HuH-7.5 (cell line): ENCODE results near the gene SMAP1.

Source experiments
- DNase-seq: peaks from one replicate; pipeline ENCODE4 v3.0.0; 2011; ENCODE audit warnings: low spot score

SMAP1 gene

DNA sequence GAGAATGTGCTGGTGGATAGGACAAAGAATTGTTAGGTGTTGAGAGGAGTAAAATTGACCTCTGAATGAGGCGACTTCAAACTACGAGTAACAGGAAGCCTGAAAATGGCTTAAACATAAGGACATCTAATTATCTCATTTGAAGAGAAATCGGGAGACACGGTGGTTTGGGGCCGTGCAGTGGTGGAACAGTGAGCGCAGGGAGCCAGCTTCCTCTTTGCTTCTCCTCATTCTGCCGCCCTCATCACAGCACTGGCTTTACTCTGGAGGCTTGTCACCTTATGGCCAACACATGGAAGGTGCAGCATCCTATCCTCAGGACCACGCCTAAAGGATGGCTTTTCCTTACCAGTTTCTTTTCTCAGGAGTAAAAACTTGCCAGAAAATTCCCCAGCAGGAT, 174.9 kb downstream of the SMAP1 start:
- DNase-seq = no peak

DNA sequence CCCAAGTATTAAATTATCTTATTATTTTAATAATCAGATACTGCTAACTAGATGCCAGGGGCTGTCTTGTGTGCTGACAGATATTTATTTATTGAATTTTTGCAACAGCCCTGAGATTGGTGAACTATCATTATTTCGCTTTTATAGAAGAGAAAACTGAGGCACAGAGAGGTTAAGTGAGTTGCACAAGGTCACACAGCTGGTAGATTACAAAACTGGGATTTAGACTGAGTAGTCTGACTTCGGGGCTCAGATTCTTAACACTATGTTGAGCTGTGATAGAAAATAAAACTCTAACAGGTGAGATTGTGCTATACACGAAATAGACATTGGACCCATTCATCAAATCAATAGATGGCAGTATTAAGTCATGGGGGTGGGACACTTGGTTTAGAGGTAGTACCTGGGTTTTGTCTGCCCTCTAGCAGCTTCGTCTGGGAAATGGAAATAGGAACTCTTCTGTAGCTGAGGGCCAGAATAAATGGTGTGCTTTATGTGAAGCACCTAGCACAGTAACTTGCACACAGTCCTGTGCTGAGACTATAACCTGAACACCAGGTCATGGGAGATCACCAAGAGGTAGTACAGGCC, 175.7 kb downstream of the SMAP1 start:
- DNase-seq = no peak

DNA sequence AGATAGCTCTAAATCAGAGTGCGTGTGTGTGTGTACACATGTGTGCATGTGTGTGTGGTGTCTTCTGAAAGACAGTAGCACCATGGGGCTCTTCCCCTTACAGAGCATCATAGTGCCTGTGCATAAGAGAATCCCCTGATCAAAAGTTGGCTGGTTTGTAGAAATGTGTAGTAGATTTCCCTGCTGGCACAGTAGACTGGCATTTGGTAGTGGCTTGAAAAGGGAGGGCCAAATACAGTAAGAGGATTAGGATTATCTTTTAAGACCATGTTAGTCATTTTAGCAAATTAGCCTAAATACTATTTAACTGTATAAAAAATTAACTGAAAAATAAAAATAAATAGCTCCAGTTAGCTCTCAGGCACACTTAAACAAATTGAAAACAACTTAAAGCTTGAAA, 176.6 kb downstream of the SMAP1 start:
- DNase-seq = no peak

DNA sequence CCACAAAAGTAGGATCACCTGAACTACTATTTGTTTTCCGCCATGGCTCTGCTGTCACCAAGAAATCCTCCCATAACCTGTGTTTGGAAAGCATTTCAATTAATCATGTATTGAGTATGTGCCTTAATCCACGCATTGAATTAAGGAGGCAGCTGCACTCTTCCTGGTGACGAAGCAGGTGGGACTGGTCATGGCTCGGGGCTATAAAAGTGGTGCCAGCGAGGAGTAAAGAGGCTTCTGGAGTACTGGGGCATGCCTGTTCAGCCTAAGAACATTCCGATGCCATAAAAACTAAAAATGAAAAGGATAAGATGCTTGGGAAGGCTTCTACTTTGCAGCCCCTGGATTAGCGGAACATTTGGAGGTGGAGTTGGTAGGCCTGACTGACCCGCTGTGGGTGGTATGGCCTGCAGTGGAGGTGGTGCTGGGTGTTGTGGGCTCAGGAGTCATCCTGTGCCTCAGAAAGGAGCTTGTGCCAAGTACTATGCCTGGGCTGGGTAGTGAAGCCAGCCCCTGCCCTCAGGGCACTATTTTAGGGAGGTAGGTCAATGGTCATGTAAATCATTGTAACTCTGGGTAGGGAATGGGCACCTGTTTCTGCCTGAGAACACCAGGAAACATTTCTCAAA, 178.6 kb downstream of the SMAP1 start:
- DNase-seq = no peak

DNA sequence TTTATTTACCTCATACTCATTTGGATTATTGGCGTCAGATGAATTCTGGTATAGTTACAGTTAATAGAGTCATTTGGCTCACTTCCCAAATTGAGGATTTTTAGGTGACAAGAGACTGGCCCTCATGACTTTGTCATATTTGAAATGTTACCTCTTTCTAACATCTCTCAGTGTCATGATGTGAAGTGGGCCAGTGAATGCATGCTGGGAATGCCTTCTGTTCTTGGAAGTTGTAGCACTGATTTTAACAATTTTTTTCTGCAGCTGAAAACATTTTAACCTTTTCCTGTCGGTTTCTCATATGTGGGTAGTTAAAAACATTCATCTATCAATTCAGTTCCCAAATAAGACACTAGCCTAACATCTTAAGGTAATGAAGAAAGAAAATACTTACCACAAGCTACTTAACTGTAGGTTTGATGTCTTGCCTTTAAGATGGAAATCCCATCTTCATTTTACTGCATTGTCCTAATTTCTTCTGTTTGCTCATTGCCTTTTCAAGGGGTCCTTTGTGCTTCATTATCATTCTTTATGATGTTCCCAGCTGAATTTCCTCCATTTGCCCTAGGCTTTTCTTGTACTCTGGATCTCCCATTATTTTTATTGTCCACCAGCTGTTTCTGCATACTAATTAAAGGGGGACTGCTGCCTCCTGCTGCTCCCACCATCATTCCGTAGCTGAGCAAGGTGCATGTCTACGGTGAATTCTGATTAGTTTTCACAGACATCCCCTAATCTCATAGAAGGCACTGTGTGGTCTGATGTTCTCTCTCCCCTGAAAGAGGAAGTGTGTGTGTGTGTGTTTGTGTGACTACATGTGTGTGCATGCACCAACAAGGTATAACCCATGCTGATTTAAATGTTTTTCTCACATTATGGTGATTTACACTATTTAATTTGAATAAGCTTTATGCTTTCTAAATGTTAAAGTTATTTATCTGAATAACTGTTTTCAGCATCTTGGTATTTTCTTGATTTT, 179.7 kb downstream of the SMAP1 start:
- DNase-seq = no peak

DNA sequence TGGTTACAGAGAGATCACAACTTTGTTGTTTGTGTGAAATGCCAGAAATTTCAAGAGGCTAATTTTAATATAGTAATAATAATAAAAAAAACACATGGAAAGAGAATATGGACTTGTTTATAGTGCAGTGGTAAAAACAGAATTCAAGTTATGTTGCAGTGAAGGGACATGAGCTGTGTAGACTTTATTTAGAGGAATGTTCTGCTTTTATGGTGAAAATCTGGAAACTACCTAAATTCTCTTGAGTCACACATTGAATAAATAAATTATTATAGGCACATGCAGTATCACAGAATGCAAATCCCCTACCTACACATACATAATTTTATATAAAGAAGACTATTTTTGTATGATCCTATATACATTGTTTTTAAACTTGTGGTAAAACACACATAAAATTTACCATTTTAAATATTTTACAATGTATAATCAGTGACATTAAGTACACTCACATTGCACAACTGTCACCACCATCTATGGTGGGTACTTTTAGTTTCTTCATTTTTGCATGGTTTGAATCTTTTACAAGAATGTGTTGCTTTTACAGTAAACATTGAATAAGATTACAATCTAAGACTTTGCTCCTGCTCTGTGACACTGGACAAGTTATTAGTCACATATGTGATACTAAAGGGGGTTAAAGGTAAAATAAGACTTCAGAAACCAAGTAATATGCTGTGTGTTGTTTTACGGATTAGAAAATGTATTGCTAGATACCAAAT, 181.8 kb downstream of the SMAP1 start:
- DNase-seq = no peak

DNA sequence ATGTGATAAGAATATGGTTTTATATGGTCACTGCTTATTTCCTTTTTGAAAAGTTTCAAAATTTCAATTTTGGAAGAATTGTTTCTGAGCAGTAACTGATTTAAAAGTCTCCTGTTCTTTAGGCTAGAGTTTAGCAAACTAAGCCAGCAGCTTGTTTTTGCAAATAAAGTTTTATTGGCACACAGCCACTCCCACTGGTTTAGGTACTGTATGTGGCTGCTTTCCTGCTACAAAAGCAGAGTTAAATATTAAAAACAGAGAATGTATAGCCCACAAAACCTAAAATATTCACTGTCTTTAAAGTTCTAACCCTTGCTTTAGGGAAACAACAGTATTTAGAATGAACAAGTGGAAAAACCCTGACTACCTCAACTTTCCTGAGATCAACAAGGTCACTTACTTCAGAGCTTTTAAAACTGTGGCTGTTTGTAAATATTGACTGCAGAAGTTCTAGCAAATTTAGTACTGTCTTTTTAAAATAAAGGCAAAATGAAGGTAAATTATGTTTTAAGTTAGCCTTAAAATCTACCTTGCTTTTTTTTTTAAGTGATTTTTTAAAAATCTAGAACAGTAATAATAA, 185.1 kb downstream of the SMAP1 start:
- DNase-seq = no peak

DNA sequence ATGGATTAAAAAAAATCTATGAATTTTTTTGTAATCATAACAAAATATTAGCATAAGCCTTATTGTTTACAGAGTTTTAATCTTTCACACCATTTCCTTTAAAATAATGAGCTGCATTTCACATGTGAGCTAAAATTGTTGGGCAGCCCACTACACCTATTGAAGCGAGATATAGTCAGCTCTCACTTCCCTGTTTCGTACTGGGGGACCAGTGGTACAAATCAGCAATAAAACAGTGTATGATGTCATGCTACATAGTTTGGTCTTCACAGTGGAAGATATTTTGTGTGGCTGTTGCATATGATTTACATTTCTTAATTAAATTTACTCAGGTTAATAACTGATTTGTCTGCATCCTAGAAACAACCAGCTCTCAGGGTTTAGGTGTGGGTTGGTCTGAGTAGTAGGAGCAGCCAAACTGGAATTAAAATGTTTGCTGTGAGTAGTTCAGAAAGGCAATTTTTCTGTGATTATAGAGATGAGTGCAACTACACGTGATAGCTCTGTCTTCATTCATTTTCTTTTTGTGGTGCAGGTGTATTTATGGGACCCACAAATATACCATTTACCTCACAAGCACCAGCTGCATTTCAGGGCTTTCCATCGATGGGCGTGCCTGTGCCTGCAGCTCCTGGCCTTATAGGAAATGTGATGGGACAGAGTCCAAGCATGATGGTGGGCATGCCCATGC, 189.8 kb downstream of the SMAP1 start:
- no peak for DNase-seq

DNA sequence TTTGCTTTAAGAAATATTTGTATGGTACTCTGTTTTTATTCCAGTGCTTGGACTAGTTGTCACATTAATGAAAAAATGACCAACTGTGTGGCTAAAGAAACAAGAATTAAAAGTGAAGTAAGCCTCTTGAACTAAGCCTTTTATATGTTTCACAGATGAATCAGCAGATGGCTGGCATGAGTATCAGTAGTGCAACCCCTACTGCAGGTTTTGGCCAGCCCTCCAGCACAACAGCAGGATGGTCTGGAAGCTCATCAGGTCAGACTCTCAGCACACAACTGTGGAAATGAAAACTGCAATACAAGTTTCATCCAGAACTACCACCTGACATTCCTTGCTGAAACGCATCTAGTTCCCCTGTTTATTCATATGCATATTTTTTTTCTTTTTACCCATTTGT, 192.4 kb downstream of the SMAP1 start:
- DNase-seq = no peak

DNA sequence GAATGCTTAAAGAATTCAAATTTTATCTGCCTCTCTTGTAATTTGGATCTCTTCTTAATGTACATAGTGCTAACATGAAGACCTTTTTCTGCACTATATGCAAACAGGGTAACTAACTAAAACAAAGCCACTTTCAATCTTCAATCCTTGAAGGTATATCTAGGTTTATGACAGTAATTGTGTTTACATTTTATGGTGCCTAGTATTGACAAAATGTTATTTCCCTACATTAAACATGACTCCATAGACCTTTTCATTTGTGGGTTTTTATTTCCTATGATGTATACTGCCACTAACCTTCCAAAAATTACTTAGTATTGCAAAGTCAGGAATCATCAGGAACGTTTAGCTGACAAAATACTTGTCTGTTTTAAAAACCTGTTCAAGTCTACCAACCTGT, 193.2 kb downstream of the SMAP1 start:
- DNase-seq = no peak

DNA sequence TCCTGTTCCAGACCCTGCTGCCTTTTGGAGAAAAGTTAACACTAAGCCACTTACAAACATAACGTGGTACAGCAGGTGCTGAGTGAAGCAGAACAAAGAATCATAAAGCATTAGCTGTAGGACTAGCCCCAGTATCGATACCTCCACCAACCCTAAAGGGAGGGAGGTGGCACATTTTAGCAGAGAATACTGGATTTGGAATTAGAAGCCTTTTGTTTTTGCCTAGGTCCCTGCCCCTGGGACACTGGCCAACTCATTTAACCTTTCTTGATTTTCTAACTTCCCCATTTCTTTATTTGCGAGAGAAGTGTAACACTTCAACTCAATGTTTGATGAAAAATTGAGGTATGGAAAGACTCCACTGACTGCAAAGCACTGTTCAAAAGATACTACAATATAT, 195.7 kb downstream of the SMAP1 start:
- no peak for DNase-seq

DNA sequence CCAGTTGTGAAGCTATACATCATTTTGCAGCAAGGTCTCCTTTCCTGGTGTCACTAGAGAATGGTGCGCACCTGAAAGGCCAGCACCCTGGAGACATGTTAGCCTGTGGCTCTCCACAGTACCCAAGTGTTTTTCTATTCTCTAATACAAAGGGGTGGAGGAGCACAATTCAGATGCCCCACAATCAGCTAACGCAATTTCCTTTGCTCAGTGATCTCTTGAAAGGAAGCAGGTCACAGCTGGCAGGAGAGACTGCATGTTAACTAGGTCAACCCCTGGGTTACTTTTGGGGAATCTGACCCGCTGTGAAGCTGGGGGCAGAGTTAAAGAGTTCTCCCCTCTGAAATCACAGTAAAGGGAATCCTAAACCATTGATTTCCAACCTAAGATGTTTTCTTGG, 196.7 kb downstream of the SMAP1 start:
- no peak for DNase-seq

DNA sequence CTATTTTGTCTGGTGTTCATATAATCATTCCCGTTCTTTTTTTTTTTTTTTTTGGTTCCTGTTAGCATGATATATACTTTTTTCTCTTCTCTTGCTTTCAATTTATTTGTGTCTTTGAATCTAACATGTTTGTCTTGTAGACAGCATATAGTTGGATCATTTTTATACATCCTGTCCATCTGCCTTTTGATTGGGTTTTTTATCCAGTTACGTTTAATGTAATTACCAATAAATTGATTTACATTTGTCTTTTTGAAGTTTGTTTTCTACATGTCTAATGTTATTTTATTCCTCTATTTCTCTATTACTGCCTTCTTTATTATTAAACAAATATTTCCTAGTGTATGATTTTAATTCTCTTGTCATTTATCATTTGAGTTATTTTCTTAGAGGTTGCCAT, 204.8 kb downstream of the SMAP1 start:
- DNase-seq = no peak

DNA sequence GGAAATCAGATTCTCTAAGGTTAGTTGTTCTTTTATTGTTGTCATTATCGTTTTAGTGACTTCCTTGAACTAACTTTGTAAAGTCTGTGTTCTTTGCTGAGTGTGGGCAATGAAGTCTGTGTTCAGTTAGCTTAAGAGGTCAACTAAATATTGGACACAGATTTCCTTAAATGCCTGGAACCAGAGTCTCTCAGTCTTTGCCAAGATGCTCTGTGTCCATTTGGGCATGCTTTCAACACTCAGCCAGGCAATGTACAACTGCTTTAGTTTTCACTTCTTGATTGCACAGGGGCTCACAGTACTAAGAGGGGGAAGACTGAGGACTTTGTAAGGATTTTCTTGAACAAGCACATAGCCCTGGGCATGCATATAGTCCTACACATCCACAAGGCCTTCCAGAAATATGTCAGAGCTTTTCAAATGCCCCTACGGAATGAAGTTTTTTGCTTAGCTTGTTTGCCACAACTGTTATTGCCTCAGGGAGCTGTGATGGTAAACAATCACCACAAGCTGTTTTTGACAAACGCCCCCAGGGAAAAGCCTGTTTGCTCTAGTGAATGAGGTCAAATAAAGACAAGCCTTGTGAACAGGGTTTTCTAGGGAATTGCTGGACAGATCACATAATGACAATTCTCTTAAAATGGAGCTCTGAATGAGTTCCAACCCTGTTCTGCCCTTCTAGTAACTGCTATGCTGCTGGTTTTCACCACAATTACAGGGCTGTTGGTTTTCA, 206.7 kb downstream of the SMAP1 start:
- DNase-seq = no peak

DNA sequence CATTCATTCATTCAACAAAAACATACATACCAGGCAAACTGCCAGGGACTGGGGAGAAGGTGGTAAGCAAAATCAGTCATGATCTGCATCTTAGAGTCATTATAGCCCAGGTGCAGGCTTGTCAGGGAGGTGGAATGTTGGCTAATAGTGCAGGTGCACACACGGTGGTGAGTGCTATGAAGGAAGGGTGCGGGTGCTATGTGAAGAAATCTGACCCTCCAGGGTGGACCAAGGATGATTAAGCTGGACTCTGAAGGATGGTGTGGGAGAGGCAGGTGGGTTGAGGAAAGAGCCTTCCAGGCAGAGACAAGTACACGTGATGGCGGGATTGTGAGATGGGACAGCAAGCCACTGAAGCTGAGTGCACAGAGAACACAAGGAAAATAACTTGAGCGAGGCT, 211.8 kb downstream of the SMAP1 start:
- DNase-seq = no peak

DNA sequence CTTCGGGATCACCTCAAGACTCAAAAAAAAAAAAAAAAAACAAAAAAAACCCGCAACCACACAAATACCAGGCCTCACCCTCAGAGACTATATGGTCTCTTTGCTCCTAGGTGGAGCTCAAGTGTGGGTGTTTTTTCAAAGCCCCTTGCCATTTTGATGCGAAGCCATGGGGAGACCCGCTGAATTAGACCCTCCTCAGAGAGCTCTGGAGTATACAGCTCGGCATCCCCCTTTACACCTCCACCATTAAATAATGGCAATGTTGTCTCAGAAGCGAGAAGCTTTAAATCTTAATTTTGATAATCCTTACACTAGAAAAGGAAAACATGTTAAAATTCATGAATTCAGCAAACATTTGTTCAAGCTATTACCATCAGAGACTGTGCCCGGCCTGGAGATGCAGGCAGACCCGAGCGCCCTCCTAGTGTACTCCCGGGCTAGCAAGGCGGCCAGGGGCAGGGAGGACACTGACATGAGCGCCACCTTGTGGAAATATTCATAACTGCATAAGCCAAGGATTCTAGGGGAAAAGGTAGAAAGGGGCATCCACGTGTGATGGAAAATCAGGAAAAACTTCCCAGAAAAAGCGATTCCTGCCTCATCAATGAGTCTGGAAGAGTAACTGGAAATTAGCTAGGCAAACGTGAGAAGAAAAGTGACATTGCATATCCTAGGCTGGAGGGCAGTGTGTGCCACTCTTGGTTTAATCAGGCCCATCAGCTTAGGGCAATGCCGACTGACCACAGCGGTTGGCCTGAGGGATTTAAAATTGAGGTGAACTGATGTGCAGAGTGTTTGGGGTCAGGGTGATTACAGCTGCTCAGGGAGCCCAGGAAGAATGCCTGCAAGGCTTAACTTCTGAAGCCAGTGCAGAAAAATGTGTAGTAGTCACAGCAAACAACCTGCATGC, 216.6 kb downstream of the SMAP1 start:
- DNase-seq = peak; percentile 74

DNA sequence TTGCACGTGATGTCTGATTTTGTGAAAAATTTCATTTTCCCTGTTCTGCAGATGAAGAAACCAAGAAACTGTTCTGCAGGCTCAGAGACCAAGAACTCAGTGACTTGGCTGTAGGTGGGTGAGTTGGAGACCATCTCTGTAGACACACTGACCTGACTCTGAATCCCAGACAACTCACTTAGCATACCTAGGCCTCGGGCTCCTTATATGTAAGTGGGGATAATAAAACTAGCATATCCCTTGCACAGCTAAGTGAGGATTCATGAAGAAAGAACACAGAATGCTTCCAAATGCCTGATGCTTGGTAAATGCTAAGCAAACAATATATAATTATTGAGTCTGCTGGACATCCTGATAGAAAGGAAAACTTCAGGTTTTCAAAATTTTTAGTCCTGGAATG, 218.4 kb downstream of the SMAP1 start:
- no peak for DNase-seq

DNA sequence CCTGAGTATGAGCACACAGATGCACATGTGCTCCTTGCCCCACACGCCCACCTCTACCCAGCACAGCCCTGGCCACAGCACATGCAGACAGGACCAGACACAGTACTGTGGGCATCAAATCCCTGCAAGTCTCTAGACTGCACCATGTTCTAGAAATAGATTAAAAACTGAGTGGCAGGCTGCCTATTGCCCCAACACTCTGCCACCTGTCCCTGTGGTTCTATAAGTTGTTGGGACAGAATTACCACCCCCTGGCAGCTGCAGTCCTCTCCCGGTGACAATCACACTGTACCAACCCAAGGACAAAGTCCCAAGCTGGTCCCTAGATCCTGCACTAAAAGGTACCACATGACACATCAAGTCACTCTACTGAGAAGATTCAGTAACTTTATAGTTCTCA, 219.0 kb downstream of the SMAP1 start:
- DNase-seq = no peak

DNA sequence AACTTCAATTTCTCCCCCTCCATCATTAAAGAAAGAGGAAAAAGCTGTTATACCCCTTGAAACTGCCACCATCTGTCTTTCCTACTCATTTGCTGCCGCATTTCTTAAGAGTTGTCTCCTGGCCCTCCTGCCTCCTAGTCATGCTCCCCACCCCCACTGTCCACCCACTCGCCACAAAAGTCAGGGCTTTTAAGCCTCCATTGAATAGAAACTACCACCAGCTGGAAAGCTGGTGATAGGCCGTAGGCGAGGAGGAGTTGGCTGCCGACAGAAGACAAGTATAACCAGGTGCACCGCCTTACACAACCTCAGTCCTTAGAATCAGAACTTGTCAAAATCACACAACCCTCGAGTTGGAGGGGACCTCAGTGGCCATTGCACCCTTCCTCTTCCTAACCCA, 221.6 kb downstream of the SMAP1 start:
- DNase-seq = no peak

DNA sequence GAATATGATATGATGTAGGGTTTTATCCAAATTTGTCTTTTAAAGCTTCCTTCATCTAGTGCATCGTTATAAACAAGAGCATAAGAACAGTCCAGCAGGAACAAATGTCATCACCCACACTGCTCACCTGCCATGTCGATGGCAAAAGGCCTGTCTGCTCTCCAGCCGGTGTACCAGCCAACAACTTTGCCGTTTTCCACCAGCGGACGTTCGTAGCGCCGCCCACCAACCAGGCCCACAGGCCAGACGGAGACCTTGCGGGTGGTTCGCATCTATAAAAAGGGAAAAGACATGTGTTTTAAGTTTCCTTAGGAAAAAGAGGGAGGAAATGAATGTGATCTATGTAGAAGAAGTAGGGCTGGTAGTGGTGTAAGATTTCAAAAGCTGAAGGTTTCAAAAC, 226.3 kb downstream of the SMAP1 start:
- DNase-seq = no peak
